Hepatocyte (in vitro differentiated cells): ENCODE results near the gene AMBRA1.

Experiments used
- CTCF ChIP-seq: fragments of 200-600 bp; sonication (generic); IDR thresholded peaks from 2 replicates; pipeline ENCODE4 v1.5.1; 2016; ENCODE audit warnings: antibody characterized with exemption, mild to moderate bottlenecking; ENCODE audit not compliant: poor library complexity
- EZH2 ChIP-seq: fragments of 200-600 bp; sonication (generic); IDR thresholded peaks from 2 replicates; pipeline ENCODE4 v1.6.1; 2016; ENCODE audit warnings: antibody characterized with exemption, mild to moderate bottlenecking, borderline replicate concordance
- EZH2phosphoT487 ChIP-seq: fragments of 200-600 bp; sonication (generic); IDR thresholded peaks from one replicate; pipeline ENCODE4 v1.6.1; 2018; ENCODE audit warnings: antibody characterized with exemption, mild to moderate bottlenecking, low read depth, moderate library complexity; ENCODE audit not compliant: unreplicated experiment, severe bottlenecking

DNA sequence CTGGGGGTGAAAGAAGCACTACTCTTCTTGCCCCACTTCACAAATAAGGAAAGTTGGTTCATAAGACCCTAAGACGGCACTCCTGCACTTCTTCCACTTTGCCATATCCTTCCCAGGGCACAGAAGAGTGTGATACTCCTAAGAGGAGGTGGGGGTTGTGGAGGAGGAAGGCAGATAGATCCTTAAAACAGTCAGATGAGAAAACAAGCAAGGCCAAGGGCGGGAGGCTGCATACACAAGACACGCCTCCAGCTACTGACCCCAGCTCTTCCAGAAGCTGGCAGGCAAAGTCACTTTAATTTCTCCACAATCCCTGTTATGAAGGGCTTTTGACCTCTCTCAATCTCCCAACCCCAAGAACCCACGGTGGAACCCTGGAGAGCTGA lies 200.6 kb downstream of the AMBRA1 start:
- TF ChIP-seq CTCF (no peak), EZH2phosphoT487 (no peak), EZH2 (no peak)
